DOHH2 (cell line): ENCODE data around the gene SREBF2.

Experiments
- EZH2phosphoT487 ChIP-seq: fragments of 200-600 bp; sonication (generic); IDR thresholded peaks from 2 replicates; pipeline ENCODE4 v1.6.1; 2017; ENCODE audit warnings: borderline replicate concordance, mild to moderate bottlenecking, antibody characterized with exemption, low read length, moderate library complexity, mixed read lengths
- TF ChIP-seq, protein P1 (sequence below): fragments of 200-600 bp; sonication (generic); IDR thresholded peaks from one replicate; pipeline ENCODE4 v1.5.1; 2014; ENCODE audit warnings: antibody characterized with exemption, mild to moderate bottlenecking, low read depth, low read length; ENCODE audit not compliant: poor library complexity, severe bottlenecking

DNA sequence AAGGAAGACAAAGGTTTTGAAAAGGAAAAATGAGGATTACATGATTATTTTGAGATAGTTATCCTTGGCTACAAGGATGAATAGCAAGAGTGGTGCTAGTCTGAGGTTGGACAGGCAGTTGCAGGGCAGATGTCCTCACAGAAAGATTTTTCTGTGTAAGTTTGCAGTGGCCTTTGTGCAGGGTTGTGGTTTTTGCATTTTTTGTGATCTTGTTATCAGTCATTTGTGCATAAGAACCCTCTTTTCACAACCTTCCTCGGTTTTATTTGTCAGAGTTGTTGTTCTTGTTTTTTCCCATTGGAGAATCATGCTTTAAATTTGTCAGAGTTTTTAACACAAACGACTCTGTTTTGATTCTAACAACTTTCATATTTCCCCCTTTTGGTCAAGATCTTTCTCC, 31.0 kb upstream of the SREBF2 start:
- TF ChIP-seq, protein P1, sequence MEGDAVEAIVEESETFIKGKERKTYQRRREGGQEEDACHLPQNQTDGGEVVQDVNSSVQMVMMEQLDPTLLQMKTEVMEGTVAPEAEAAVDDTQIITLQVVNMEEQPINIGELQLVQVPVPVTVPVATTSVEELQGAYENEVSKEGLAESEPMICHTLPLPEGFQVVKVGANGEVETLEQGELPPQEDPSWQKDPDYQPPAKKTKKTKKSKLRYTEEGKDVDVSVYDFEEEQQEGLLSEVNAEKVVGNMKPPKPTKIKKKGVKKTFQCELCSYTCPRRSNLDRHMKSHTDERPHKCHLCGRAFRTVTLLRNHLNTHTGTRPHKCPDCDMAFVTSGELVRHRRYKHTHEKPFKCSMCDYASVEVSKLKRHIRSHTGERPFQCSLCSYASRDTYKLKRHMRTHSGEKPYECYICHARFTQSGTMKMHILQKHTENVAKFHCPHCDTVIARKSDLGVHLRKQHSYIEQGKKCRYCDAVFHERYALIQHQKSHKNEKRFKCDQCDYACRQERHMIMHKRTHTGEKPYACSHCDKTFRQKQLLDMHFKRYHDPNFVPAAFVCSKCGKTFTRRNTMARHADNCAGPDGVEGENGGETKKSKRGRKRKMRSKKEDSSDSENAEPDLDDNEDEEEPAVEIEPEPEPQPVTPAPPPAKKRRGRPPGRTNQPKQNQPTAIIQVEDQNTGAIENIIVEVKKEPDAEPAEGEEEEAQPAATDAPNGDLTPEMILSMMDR = no peak
- no peak for TF ChIP-seq EZH2phosphoT487
